ENCODE measurements around the gene TMEM95.

TMEM95 gene

GRCh38 chr17:7403977-7404736 is 49.2 kb downstream of the TMEM95 start, which contains the start of gene TMEM256:
Gene TMEM256 (minus strand): TSS chr17:7404097. CDS start chr17:7404084, 13 bp downstream.
- Histone ChIP-seq H3K4me1 (ENCODE audit: control insufficient read depth, insufficient read depth, low read length) (peaks cover 8% of the 10 kb centered on the region), H3K9me3 (ENCODE audit: control insufficient read depth, insufficient read depth, low read depth, low read length) (no peaks in the 10 kb centered on the region), H3K4me3 (ENCODE audit: low read depth, low read length) (peak within 1 kb of the TSS; percentile 83), H3K36me3 (ENCODE audit: control insufficient read depth in 2 of 2, insufficient read depth in 1 of 2, low read length in 2 of 2) (peaks cover 6 to 14% of the 10 kb centered on the region in 2 experiments; a peak in 2 of 3 replicates), H3K27ac (ENCODE audit: extremely low read depth, low read depth, low read length) (peak within 1 kb of the TSS; percentile 81)
- ChIA-PET CTCF (interaction anchor here (0.6 to 2.7 kb wide), 9 partner anchors 10 to 318 kb away, joined by 3 to 21 read pairs (median 3); partner anchors contain the start of gene PLSCR3), POLR2A (interaction anchor here (0.5 to 3.2 kb wide), 62 partner anchors 9 to 1922 kb away, joined by 3 to 67 read pairs (median 5); partner anchors contain the start of genes ACADVL, ATP1B2, CD68 and CHRNB1)
- peak; percentile 76 for TF ChIP-seq ZNF335 (tag by site-specific recombination; conservative IDR thresholded peaks at IDR 0.05)
- peak; percentile 85 for TF ChIP-seq ZNF341 (tag by site-specific recombination; IDR thresholded peaks at IDR 0.05; ENCODE audit: low read depth)
- no peak for TF ChIP-seq GFI1B (tag by site-specific recombination; IDR thresholded peaks at IDR 0.05)
- peak; percentile 73 for TF ChIP-seq GLIS1 (tag by site-specific recombination; IDR thresholded peaks at IDR 0.05)
- no peak for TF ChIP-seq ZNF280C (tag by site-specific recombination; IDR thresholded peaks at IDR 0.05)
- no peak for TF ChIP-seq ZSCAN23 (tag by site-specific recombination; IDR thresholded peaks at IDR 0.05)
- TF ChIP-seq KLF1 (tag by site-specific recombination; IDR thresholded peaks at IDR 0.05) = peak; percentile 15; the same call in 1 of the 2 replicates
- TF ChIP-seq ZNF843 (tag by site-specific recombination; IDR thresholded peaks at IDR 0.05) = peak; percentile 35; the same call in 1 of the 2 replicates
- TF ChIP-seq PRDM4 (tag by site-specific recombination; IDR thresholded peaks at IDR 0.05) = no peak
- TF ChIP-seq ZSCAN30 (tag by site-specific recombination; IDR thresholded peaks at IDR 0.05) = no peak
- TF ChIP-seq KLF10 (tag by site-specific recombination; IDR thresholded peaks at IDR 0.05) = peak; percentile 65; the same call in 1 of the 2 replicates
- no peak for TF ChIP-seq EGR2 (tag by site-specific recombination; IDR thresholded peaks at IDR 0.05; ENCODE audit: low read depth)
- TF ChIP-seq BCL11B (tag by site-specific recombination; IDR thresholded peaks at IDR 0.05; ENCODE audit: low read depth) = peak; percentile 91
- TF ChIP-seq GLI4 (tag by site-specific recombination; IDR thresholded peaks at IDR 0.05) = no peak
- TF ChIP-seq ZNF561 (tag by site-specific recombination; IDR thresholded peaks at IDR 0.05; ENCODE audit: borderline replicate concordance) = no peak
- TF ChIP-seq ZBTB20 (tag by site-specific recombination; IDR thresholded peaks at IDR 0.05) = no peak
- TF ChIP-seq ZFP41 (tag by site-specific recombination; IDR thresholded peaks at IDR 0.05; ENCODE audit: borderline replicate concordance) = no peak
- TF ChIP-seq ZIC2 (tag by site-specific recombination; IDR thresholded peaks at IDR 0.05) = peak; percentile 46; the same call in 1 of the 2 replicates
- peak; percentile 72; the same call in 1 of the 2 replicates for TF ChIP-seq BCL11A (tag by site-specific recombination; IDR thresholded peaks at IDR 0.05; ENCODE audit: low read depth)
- no peak for TF ChIP-seq ZNF155 (tag by site-specific recombination; IDR thresholded peaks at IDR 0.05)
- TF ChIP-seq ZNF133 (tag by site-specific recombination; IDR thresholded peaks at IDR 0.05) = no peak
- peak; percentile 51; the same call in 1 of the 2 replicates for TF ChIP-seq SP7 (tag by site-specific recombination; IDR thresholded peaks at IDR 0.05)
- peak; percentile 89 for TF ChIP-seq PATZ1 (tag by site-specific recombination; IDR thresholded peaks at IDR 0.05)
- no peak for TF ChIP-seq AEBP2 (tag by site-specific recombination; IDR thresholded peaks at IDR 0.05; ENCODE audit: borderline replicate concordance)
- peak; percentile 96 for TF ChIP-seq PRDM10 (tag by site-specific recombination; IDR thresholded peaks at IDR 0.05)
- no peak for TF ChIP-seq ZNF23 (tag by site-specific recombination; IDR thresholded peaks at IDR 0.05; ENCODE audit: borderline replicate concordance)
